ENCODE measurements around the gene IRF8.

GRCh38 chr16:85948138-85948509, 49.2 kb downstream of the IRF8 start:
- TF ChIP-seq CTCF (IDR thresholded peaks at IDR 0.05) (no peak), POLR2A (IDR thresholded peaks at IDR 0.05) (no peak)
